ENCODE measurements around the gene MYO18B.
A peak's percentile ranks its signal among the peaks of the same experiment; 100 is the strongest.

MYO18B gene

GRCh38 chr22:25777870-25778269, 35.9 kb downstream of the MYO18B start:
- peak in 1 of 2 donors; percentile 18 for DNase-seq

- DNase-seq: no peak
Observed at GRCh38 chr22:25779426-25779825, 37.4 kb downstream of the MYO18B start.

GRCh38 chr22:25779890-25780289, 37.9 kb downstream of the MYO18B start:
- DNase-seq: no peak

GRCh38 chr22:25780673-25781072, 38.7 kb downstream of the MYO18B start:
- no peak for DNase-seq

GRCh38 chr22:25781801-25782200, 39.8 kb downstream of the MYO18B start:
- no peak for DNase-seq

GRCh38 chr22:25782831-25783230, 40.8 kb downstream of the MYO18B start:
- DNase-seq: no peak

GRCh38 chr22:25783856-25784255, 41.9 kb downstream of the MYO18B start:
- DNase-seq: no peak

GRCh38 chr22:25786165-25786564, 44.2 kb downstream of the MYO18B start:
- DNase-seq: no peak

- no peak for DNase-seq
Observed at GRCh38 chr22:25791556-25791955, 49.6 kb downstream of the MYO18B start.

GRCh38 chr22:25795478-25795877, 53.5 kb downstream of the MYO18B start:
- no peak for DNase-seq

- DNase-seq: no peak
Observed at GRCh38 chr22:25797498-25798290, 55.7 kb downstream of the MYO18B start.

- DNase-seq: no peak
Observed at GRCh38 chr22:25800766-25801165, 58.8 kb downstream of the MYO18B start.

GRCh38 chr22:25802018-25802417, 60.0 kb downstream of the MYO18B start:
- no peak for DNase-seq

- DNase-seq: no peak
Observed at GRCh38 chr22:25804676-25805075, 62.7 kb downstream of the MYO18B start.

- no peak for DNase-seq
Observed at GRCh38 chr22:25806579-25806978, 64.6 kb downstream of the MYO18B start.

- DNase-seq: no peak
Observed at GRCh38 chr22:25814685-25815084, 72.7 kb downstream of the MYO18B start.

- DNase-seq: no peak
Observed at GRCh38 chr22:25815561-25815960, 73.6 kb downstream of the MYO18B start.

- DNase-seq: no peak
Observed at GRCh38 chr22:25816522-25817059, 74.6 kb downstream of the MYO18B start.

GRCh38 chr22:25817092-25817943, 75.3 kb downstream of the MYO18B start:
- DNase-seq: no peak

- DNase-seq: no peak
Observed at GRCh38 chr22:25818541-25818940, 76.6 kb downstream of the MYO18B start.

- no peak for DNase-seq
Observed at GRCh38 chr22:25822344-25822743, 80.4 kb downstream of the MYO18B start.

- DNase-seq: no peak
Observed at GRCh38 chr22:25823276-25823675, 81.3 kb downstream of the MYO18B start.

- no peak for DNase-seq
Observed at GRCh38 chr22:25824828-25825423, 82.9 kb downstream of the MYO18B start.
